NCI-H774 (cell line): ENCODE data around the gene KCNQ5.

Source experiments
- DNase-seq: peaks from one replicate; lab custom pipeline; 2025; lab: John Stamatoyannopoulos, UW

The KCNQ5 gene

GRCh38 chr6:72793641-72794395, 172.0 kb downstream of the KCNQ5 start:
- no peak for DNase-seq

- no peak for DNase-seq
These were observed 176.3 kb downstream of the KCNQ5 start for GRCh38 chr6:72798196-72798595.

DNA sequence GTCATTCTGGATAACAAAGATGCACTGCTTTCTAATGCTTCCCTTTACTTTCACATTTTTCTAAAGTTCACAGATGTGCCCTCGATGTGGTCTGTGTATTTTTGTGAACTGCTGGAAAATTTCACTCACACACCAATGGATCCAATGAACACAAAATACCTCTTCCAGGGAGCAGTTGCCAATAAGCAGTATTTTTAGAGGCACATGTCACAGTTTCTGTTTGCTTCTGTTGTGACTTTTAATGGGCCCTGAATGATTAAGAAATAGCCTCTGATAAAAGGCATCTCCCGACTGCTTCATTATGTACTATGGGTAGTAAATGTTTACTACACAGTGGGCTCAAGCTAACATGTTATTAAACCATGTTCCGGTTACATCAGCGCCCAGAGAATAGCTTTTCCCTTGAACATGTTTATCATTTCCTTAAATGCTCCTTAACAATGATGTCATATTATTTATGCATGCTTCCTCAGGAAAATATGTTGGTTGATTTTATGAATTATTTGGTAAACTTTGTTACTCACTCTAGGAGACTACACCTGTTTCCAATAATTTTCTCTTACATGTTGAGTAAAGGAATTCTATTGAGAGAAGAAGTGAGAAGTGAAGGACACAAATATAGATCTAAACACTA, 188.0 kb downstream of the KCNQ5 start:
- DNase-seq = no peak

DNA sequence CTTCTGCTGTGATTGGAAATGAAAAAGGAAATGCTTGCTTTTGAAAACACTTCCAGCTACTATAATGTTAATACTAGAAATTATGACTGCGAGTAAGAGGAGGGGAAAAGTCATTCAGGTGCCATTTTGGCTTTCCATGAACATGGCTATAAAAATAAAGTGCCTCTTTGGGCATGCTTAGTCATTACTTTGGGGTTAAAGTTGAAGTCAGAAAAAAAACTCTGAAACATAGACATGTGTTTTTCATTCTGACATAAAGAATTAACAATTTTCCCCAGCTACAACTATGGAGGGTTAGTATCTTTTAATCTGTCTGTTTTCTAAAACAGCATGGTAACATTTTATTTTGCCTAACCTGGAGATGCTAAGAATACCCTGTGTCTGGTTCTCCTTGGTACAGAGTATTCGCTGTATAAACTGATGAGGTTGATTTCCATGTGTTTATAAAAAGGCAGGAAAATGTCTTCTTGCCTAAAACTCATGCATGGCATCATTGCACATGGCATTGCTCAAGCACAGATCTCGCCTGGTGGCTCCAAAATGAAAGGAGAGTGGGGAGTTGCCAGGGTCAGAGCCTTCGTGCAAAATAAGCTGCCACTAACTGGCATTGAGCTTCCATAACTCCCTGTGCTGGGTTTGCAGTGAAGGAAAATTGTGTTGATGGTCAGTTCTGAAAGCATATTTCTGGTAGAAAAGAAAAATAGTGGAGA, 188.9 kb downstream of the KCNQ5 start:
- DNase-seq = no peak

- no peak for DNase-seq
These were observed 190.1 kb downstream of the KCNQ5 start for GRCh38 chr6:72811971-72812421.

- no peak for DNase-seq
These were observed 192.1 kb downstream of the KCNQ5 start for GRCh38 chr6:72813807-72814596.

GRCh38 chr6:72816022-72816421, 194.2 kb downstream of the KCNQ5 start:
- no peak for DNase-seq

- no peak for DNase-seq
These were observed 195.3 kb downstream of the KCNQ5 start for GRCh38 chr6:72817208-72817607.

DNA sequence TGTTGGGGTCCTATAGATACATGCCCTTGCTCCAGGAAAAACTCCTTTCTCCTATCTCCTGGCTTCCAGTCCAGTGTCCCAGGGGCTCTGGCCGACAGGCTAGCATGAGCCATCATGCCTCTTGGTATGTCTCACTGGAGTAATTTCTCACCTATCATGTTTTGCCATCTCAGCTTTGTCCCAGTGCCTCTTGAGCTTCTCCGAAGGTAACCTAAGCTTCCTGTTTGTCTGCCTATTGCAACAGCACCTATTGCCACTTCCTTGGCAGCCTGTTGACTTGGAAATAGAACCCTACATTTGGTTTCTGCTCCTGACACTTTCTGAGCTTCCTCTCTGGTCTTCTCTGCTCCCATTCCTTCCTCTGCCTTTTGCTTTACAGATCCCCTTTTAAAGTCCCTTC, 197.7 kb downstream of the KCNQ5 start:
- DNase-seq = no peak

DNA sequence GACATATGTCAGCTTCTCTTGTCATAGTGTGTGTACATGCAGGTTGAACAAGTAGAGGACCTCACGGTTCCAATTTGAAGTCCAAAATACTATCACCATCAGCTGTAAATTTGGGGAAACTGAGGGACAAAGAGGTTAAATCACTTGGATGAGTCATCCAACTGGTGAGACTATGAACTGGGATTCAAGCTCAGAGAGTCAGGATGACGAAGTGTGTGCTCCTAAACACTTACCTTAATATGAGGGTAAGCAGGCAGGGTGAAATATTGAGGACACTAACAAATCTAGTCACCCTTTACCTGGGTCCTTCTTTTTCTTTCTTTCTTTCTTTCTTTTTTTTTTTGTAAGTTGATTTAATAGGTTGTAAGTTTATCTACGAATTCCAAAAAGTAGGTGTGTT, 198.3 kb downstream of the KCNQ5 start:
- no peak for DNase-seq

DNA sequence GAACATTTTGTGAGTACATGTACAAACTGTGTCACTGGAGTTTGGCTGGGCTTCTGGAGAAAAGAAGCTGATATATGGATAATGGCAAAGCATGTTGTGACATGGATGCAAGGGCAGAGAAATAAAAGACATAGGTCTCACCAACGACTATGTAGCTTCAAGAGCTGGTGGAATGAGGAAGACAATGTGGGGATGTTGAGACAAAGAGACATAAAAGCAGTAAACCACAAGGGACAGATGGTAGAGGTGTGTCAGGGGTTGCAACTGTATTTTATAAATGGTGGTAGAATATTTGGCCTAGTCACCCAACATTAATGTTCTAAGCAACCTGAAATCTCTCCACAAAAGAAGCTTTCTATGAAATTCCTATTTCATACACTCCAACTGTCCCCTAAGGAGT, 199.0 kb downstream of the KCNQ5 start:
- no peak for DNase-seq

DNA sequence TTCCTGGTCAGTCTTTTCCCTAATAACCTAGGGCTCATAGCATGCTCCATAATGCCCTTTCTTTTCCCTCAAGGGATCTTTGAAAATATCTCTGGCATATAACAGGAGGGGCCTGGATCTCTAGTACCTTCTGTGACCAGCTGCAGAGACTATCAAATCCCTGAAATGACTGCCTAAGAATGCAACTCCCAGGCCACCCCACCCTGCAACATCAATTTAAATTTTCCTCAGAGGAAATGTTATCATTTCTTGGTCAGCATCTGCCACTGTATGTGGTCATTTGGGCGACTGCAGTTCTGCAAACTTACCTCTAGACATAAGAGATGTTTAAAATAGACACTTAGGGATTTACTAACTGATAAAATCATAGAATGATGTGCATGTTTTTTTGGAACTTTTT, 200.2 kb downstream of the KCNQ5 start:
- DNase-seq = no peak

GRCh38 chr6:72822691-72823090, 200.8 kb downstream of the KCNQ5 start:
- DNase-seq = no peak

GRCh38 chr6:72824833-72825232, 203.0 kb downstream of the KCNQ5 start:
- no peak for DNase-seq

DNA sequence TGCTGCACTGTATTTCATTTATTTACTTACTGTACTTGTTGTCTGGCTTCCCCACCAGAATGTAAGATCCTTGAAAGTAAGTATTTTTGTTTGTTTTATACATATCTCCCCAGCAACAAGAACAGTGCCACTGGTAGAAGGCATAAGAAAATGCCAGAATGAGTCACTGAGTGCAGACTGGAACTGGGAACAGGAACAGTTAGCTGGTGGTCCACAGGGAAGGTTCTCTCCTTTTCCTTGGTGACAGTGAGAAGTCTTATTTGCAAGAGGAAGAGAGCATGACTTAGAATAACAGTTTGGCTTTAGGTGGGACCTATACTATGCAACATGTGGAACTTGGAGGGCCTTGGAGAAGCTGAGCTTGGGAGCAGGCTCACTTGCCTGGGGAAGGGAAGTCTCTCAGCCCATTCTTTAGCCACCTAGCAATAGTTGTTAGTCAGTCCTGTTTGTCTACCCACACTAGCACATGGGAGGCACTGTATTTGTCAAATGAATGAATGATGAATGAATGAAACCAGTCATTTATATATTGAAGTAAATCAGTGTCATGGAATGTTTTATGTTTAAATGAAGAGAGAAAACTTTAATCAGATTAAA, 203.5 kb downstream of the KCNQ5 start:
- DNase-seq = no peak

DNA sequence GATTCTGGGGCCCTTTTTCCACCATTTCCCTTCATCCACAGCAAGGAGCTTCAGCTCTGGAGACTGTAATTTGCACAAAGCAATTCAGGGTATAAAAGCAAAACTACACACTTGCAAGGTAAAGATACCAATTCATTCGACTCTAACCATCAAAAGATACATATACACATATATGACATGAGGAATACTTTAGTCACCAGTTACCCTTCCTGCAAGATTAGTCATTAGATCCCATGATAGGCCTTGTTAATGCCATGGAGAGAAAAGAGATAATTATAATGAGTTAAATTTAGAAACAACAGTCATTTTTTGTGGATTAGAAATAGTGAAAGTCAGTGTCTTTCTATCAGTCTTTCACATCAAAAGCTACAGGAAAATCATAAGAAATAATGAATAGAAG, 204.2 kb downstream of the KCNQ5 start:
- no peak for DNase-seq

- DNase-seq = no peak
These were observed 205.0 kb downstream of the KCNQ5 start for GRCh38 chr6:72826744-72827438.

DNA sequence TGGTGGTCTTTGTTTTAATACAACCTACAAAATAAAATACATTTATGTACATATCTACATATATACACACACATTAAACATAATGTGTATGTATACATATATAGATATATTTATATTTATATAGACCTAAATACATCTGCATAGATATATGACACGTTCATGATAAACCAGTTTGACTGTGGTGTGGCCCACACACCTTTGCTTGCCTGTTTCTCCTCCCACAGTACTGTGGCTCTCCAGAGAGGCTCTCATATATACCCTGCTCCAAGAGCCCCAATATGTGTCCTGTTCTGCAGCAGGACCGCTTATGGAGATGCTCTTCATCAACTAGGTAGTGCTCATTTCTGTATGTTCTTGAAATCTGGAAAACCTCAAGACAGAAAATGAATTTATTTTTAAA, 207.0 kb downstream of the KCNQ5 start:
- no peak for DNase-seq

DNA sequence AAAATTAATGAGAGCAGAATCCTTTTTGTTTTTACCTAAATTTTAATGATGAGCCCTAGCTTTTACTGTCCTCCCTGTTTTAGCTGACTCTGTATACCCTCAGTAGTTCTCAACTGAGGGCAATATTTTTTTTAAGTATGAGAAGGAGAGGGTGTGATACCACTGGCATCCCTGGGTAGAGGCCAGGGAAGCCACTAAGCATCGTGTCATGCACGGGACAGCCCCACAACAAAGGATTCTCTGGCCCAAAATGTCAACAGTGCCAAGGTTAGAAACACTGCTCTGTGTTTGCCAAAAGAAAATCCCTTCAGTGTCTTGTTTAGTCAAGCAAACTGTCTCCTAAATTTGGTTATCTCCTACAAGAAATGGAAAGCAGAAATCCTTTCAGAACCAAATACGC, 210.4 kb downstream of the KCNQ5 start:
- no peak for DNase-seq

DNA sequence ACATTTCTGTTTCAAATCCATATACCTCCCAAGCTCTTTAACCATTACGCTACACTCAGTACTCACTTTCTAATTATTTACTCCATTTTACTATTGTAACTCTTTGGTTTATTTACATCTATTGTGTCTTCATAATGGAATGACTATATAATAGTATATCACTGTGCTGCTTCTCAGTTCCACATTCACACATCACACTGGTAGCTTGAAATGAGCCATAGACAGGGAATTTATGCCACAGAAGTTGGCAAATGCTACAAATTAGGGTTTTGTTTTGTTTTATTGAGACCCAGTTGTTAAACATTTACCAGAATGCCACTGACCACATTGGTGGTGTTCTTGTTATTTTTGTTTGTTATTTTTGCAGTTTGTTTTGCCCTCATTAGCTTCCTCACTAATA, 213.9 kb downstream of the KCNQ5 start:
- no peak for DNase-seq

- DNase-seq = no peak
These were observed 215.1 kb downstream of the KCNQ5 start for GRCh38 chr6:72836971-72837370.
